Measurements from ENCODE around the gene SOWAHD. TPM values are rescaled to one million over a fixed set of nuclear protein-coding genes. Genes with fewer than 3 reads are reported as not detected.

Gene SOWAHD
- total RNA-seq, 1 experiment from 2014 or later: 2.3 TPM

DNA sequence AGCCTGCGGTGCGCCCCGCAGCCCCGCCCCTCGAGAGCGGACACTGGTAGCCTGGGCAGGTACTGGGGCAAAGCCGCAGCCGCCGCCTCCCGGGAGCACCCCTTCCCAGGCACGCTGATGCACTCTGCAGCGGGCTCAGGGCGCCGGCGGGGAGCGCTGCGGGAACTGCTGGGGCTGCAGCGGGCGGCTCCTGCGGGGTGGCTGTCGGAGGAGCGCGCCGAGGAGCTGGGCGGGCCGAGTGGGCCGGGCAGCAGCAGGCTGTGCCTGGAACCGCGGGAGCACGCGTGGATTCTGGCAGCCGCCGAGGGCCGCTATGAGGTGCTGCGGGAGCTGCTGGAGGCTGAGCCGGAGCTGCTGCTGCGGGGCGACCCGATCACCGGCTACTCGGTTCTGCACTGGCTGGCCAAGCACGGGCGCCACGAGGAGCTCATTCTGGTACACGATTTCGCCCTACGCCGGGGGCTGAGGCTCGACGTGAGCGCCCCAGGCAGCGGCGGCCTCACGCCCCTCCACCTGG lies 401 bp downstream of the SOWAHD start:
- Histone ChIP-seq H3K27me3 (ENCODE audit: low read length) (no peaks in the 10 kb centered on the region), H3K4me1 (ENCODE audit: insufficient read depth, low read length) (peaks cover 11% of the 10 kb centered on the region), H3K36me3 (ENCODE audit: low read depth, low read length) (no peaks in the 10 kb centered on the region), H3K79me2 (ENCODE audit: low read length) (no peaks in the 10 kb centered on the region), H3K4me3 (ENCODE audit: low read length) (peak overlapping the region; percentile 82), H2AFZ (ENCODE audit: low read length) (peak overlapping the region; percentile 92), H3K27ac (ENCODE audit: low read length) (no peak overlapping the region), H3F3A (ENCODE audit: low read length, unreplicated experiment) (no peaks in the 10 kb centered on the region), H4K20me1 (ENCODE audit: low read length) (no peaks in the 10 kb centered on the region), H3K9me3 (ENCODE audit: low read length) (no peaks in the 10 kb centered on the region), H3K4me2 (ENCODE audit: low read length) (peak overlapping the region; percentile 97), H3K9me2 (replicated peaks; ENCODE audit: low read length) (no peaks in the 10 kb centered on the region), H3K9ac (ENCODE audit: low read length) (peak overlapping the region; percentile 20; the same call in 1 of the 2 replicates)
- intact Hi-C loops (cut with micrococcal nuclease): no loop called here
- BruUV-seq (replicated peaks): no TSS peak
- TF ChIP-seq EZH2phosphoT487 (IDR thresholded peaks at IDR 0.05; ENCODE audit: borderline replicate concordance, low read length): no peak
- TF ChIP-seq EZH2 (IDR thresholded peaks at IDR 0.05; ENCODE audit: low read length, unreplicated experiment): no peak
- TF ChIP-seq, protein P1, sequence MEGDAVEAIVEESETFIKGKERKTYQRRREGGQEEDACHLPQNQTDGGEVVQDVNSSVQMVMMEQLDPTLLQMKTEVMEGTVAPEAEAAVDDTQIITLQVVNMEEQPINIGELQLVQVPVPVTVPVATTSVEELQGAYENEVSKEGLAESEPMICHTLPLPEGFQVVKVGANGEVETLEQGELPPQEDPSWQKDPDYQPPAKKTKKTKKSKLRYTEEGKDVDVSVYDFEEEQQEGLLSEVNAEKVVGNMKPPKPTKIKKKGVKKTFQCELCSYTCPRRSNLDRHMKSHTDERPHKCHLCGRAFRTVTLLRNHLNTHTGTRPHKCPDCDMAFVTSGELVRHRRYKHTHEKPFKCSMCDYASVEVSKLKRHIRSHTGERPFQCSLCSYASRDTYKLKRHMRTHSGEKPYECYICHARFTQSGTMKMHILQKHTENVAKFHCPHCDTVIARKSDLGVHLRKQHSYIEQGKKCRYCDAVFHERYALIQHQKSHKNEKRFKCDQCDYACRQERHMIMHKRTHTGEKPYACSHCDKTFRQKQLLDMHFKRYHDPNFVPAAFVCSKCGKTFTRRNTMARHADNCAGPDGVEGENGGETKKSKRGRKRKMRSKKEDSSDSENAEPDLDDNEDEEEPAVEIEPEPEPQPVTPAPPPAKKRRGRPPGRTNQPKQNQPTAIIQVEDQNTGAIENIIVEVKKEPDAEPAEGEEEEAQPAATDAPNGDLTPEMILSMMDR (conservative IDR thresholded peaks at IDR 0.05; ENCODE audit: low read depth, low read length): no peak
- DNase-seq (no peak), ATAC-seq (peak; percentile 66)
- ChIA-PET CTCF (interaction anchor here (0.5 to 1.1 kb wide), 2 partner anchors 152 to 692 kb away, joined by 3 to 4 read pairs; partner anchors contain the start of gene NKRF), POLR2A (ENCODE audit: unreplicated experiment) (interaction anchor here (0.7 kb wide), 1 partner anchor 33 kb away, joined by 5 read pairs; the partner anchor contains the start of gene RPL39)

DNA sequence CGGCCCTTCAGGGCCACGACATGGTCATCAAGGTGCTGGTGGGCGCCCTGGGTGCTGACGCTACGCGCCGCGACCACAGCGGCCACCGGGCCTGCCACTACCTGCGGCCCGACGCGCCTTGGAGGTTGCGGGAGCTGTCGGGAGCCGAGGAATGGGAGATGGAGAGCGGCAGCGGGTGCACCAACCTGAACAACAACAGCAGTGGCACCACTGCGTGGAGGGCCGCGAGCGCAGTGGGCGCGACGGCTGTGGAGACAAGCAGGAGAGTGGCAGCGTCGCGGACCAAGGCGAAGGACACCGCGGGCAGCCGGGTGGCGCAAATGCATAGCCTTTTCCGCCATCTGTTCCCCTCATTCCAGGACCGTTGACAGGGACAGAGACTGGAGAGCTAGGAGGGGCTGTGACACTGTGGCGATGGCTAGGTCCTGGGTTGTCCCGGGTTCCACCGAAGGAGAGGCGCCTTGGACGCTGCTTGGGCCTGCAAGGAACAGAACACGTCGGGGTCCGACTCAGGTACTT lies 919 bp downstream of the SOWAHD start:
- H3K9ac ChIP-seq (ENCODE audit: low read length): no peak overlapping the region
- TF ChIP-seq, protein P1 (conservative IDR thresholded peaks at IDR 0.05; ENCODE audit: low read depth, low read length): no peak
- TF ChIP-seq EZH2 (IDR thresholded peaks at IDR 0.05; ENCODE audit: low read length, unreplicated experiment) (no peak), EZH2phosphoT487 (IDR thresholded peaks at IDR 0.05; ENCODE audit: borderline replicate concordance, low read length) (no peak)
- no peaks in the 10 kb centered on the region for H3F3A ChIP-seq (ENCODE audit: low read length, unreplicated experiment)
- DNase-seq (no peak), ATAC-seq (no peak)
- H3K36me3 ChIP-seq (ENCODE audit: low read depth, low read length): no peaks in the 10 kb centered on the region
- no peaks in the 10 kb centered on the region for H3K79me2 ChIP-seq (ENCODE audit: low read length)
- no peaks in the 10 kb centered on the region for H3K9me2 ChIP-seq (replicated peaks; ENCODE audit: low read length)
- BruUV-seq (replicated peaks): no TSS peak
- peaks cover 11% of the 10 kb centered on the region for H3K4me1 ChIP-seq (ENCODE audit: insufficient read depth, low read length)
- intact Hi-C loops (cut with micrococcal nuclease): no loop called here
- H3K27ac ChIP-seq (ENCODE audit: low read length): no peak overlapping the region
- H4K20me1 ChIP-seq (ENCODE audit: low read length): no peaks in the 10 kb centered on the region
- no peaks in the 10 kb centered on the region for H3K9me3 ChIP-seq (ENCODE audit: low read length)
- peak overlapping the region; percentile 97 for H3K4me2 ChIP-seq (ENCODE audit: low read length)
- H2AFZ ChIP-seq (ENCODE audit: low read length): 0 out of 2 replicates have a peak overlapping the region, but pooled peaks have one; percentile 92
- H3K4me3 ChIP-seq (ENCODE audit: low read length): peak overlapping the region; percentile 82
- no peaks in the 10 kb centered on the region for H3K27me3 ChIP-seq (ENCODE audit: low read length)
- POLR2A ChIA-PET (ENCODE audit: unreplicated experiment): interaction anchor here (0.7 kb wide), 1 partner anchor 32 kb away, joined by 5 read pairs; the partner anchor contains the start of gene RPL39
- CTCF ChIA-PET: interaction anchor here (0.5 kb wide), 1 partner anchor 693 kb away, joined by 4 read pairs; no protein-coding TSS in a partner anchor
